Fibroblast of upper back skin (primary cell): Measurements from ENCODE around the gene ATG16L2.
"Not testable (repeated sequence)": the region's sequence is repeated elsewhere in the genome, so short reads cannot be mapped to it uniquely, and the experiment has no call there.

Source experiments
- DNase-seq: peaks from one replicate; pipeline ENCODE4 v3.0.0-alpha.2; 2013

ATG16L2 gene

GRCh38 chr11:72779495-72780128 is 34.6 kb upstream of the ATG16L2 start:
- no peak for DNase-seq

- DNase-seq, result no peak
These were observed 33.7 kb upstream of the ATG16L2 start for GRCh38 chr11:72780296-72781062.

GRCh38 chr11:72781063-72781312 is 33.2 kb upstream of the ATG16L2 start:
- DNase-seq, result no peak

GRCh38 chr11:72781313-72782080 is 32.7 kb upstream of the ATG16L2 start:
- DNase-seq, result no peak

- no peak for DNase-seq
These were observed 31.9 kb upstream of the ATG16L2 start for GRCh38 chr11:72782081-72782920.

GRCh38 chr11:72783144-72783905 is 30.9 kb upstream of the ATG16L2 start:
- DNase-seq, result no peak

GRCh38 chr11:72784662-72785061 is 29.5 kb upstream of the ATG16L2 start:
- DNase-seq, result no peak

- no peak for DNase-seq
These were observed 27.7 kb upstream of the ATG16L2 start for GRCh38 chr11:72786305-72787215.

GRCh38 chr11:72787216-72788104 is 26.8 kb upstream of the ATG16L2 start:
- no peak for DNase-seq

GRCh38 chr11:72788241-72788640 is 26.0 kb upstream of the ATG16L2 start:
- DNase-seq, result no peak

- peak; percentile 96 for DNase-seq
These were observed 24.6 kb upstream of the ATG16L2 start for GRCh38 chr11:72789493-72790131.

- not testable (repeated sequence) for DNase-seq
These were observed 23.0 kb upstream of the ATG16L2 start for GRCh38 chr11:72791228-72791627.

- DNase-seq, result no peak
These were observed 21.7 kb upstream of the ATG16L2 start for GRCh38 chr11:72792437-72793021.

GRCh38 chr11:72793076-72793424 is 21.2 kb upstream of the ATG16L2 start:
- no peak for DNase-seq

- peak; percentile 95 for DNase-seq
These were observed 20.5 kb upstream of the ATG16L2 start, which contains the start of gene STARD10 for GRCh38 chr11:72793425-72794367. TSS of gene STARD10 (minus strand) at chr11:72794047. CDS start at chr11:72781181, 12,866 bp downstream.

- no peak for DNase-seq
These were observed 15.8 kb upstream of the ATG16L2 start for GRCh38 chr11:72798361-72798760.

GRCh38 chr11:72799441-72799840 is 14.8 kb upstream of the ATG16L2 start:
- no peak for DNase-seq

- DNase-seq, result no peak
These were observed 11.4 kb upstream of the ATG16L2 start for GRCh38 chr11:72802822-72803221.
